RWPE2 (cell line): ENCODE results near the gene SFXN4.
A peak's percentile ranks its signal among the peaks of the same experiment; 100 is the strongest.
"Not testable (repeated sequence)": the region's sequence is repeated elsewhere in the genome, so short reads cannot be mapped to it uniquely, and the experiment has no call there.

Experiments used
- ATAC-seq: fragments of 200-7000 bp; cut with Tn5 transposase; 3 replicates; pipeline ENCODE4 v1.9.1; 2021; ENCODE audit warnings: low read depth
- DNase-seq: peaks from one replicate; pipeline ENCODE4 v3.0.0-alpha.2; 2020; ENCODE audit warnings: low spot score
- H3K27ac ChIP-seq: fragments of 450-650 bp; 2 replicates; pipeline ENCODE4 v1.5.1; 2017; ENCODE audit warnings: mild to moderate bottlenecking; ENCODE audit not compliant: poor library complexity, severe bottlenecking
- H3K27me3 ChIP-seq: fragments of 250-450 bp; sonication (Bioruptor Pico); 2 replicates; pipeline ENCODE4 v1.5.1; 2021; ENCODE audit warnings: mild to moderate bottlenecking, moderate library complexity; ENCODE audit not compliant: insufficient read depth, poor library complexity, severe bottlenecking
- H3K36me3 ChIP-seq: fragments of 250-450 bp; sonication (Bioruptor Pico); 2 replicates; pipeline ENCODE4 v1.5.1; 2020; ENCODE audit warnings: low read depth, mild to moderate bottlenecking, moderate library complexity
- H3K4me1 ChIP-seq: fragments of 250-450 bp; sonication (Bioruptor Pico); 2 replicates; pipeline ENCODE4 v1.5.1; 2021; ENCODE audit warnings: mild to moderate bottlenecking, moderate library complexity; ENCODE audit not compliant: insufficient read depth, poor library complexity, severe bottlenecking
- H3K4me3 ChIP-seq: fragments of 250-450 bp; sonication (Bioruptor Pico); 2 replicates; pipeline ENCODE4 v1.5.1; 2021; ENCODE audit warnings: mild to moderate bottlenecking, moderate library complexity; ENCODE audit not compliant: severe bottlenecking
- H3K9me3 ChIP-seq: fragments of 250-450 bp; sonication (Bioruptor Pico); 2 replicates; pipeline ENCODE4 v1.5.1; 2021; ENCODE audit warnings: mild to moderate bottlenecking, moderate library complexity; ENCODE audit not compliant: severe bottlenecking
- CTCF ChIP-seq: fragments of 450-650 bp; IDR thresholded peaks from one replicate; pipeline ENCODE4 v1.5.1; 2017; ENCODE audit warnings: mild to moderate bottlenecking, moderate library complexity; ENCODE audit not compliant: poor library complexity, severe bottlenecking

Gene SFXN4

GRCh38 chr10:119190954-119191785, 25.7 kb upstream of the SFXN4 start:
- H3K27ac ChIP-seq = peak overlapping the region; percentile 72
- no peaks in the 10 kb centered on the region for H3K27me3 ChIP-seq
- H3K4me3 ChIP-seq = no peak overlapping the region
- no peaks in the 10 kb centered on the region for H3K36me3 ChIP-seq
- no peak for TF ChIP-seq CTCF
- H3K9me3 ChIP-seq = no peaks in the 10 kb centered on the region
- DNase-seq (no peak), ATAC-seq (no peak)
- peaks cover 13% of the 10 kb centered on the region for H3K4me1 ChIP-seq

DNA sequence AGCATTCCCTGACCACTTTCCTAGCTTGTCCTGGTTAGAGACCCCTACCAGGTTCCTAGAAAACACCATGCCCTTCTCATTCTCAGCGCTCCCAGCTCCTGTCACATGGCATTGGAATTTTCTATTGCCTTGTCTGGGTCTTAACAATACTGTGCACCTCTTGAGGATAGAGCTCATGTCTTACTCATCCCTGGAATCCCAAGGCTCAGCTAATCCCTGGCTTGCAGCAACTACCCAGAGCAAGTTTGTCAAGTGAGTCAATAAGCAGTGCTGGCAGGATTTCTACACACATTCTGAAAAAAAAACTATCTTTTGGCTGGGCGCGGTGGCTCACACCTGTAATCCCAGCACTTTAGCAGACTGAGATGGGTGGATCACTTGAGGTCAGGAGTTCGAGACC, 24.8 kb upstream of the SFXN4 start:
- TF ChIP-seq CTCF = no peak
- ATAC-seq (peak; percentile 98), DNase-seq (peak; percentile 88)
- Histone ChIP-seq H3K27me3 (no peaks in the 10 kb centered on the region), H3K4me1 (peaks cover 13% of the 10 kb centered on the region), H3K27ac (peak overlapping the region; percentile 72), H3K9me3 (no peaks in the 10 kb centered on the region), H3K36me3 (no peaks in the 10 kb centered on the region), H3K4me3 (no peak overlapping the region)

- H3K27ac ChIP-seq = peak overlapping the region; percentile 72
These were observed 24.3 kb upstream of the SFXN4 start for GRCh38 chr10:119189811-119190282.

DNA sequence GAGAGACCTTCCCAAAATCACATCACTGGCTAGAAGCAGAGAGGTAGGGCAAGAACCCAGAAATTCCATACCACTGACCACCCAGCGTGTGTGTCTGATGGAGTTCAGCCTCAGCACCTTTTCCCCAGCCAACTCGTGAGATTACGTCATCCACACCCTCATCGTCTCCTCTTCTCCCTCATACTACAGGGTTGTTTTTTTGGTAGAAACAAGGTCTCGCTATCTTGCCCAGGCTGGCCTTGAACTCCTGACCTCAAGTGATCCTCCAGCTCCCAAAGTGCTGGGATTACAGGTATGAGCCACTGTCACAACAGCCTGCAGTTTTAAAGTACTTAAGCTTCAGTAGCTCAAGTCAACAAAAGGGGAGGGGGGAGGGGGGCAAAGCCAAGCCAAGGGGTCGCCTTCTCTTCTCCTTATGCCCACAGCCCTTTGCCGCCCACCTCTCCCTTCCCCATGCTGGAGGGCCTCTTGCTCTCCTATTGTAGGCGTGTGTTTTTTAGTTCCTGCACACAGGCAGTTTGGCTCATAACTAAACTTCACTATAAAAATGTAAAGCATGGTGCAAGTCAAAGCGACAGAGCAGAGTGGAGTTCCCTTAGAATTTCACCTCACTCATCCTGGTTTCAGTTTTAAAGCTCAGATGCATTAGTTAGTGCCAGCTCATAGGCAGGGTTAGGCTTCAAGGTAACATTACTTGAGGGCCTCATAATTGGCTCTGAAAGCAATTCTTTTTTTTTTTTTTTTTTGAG, 18.3 kb upstream of the SFXN4 start:
- peaks cover 3% of the 10 kb centered on the region for H3K4me1 ChIP-seq
- H3K27ac ChIP-seq = no peak overlapping the region
- H3K27me3 ChIP-seq = no peaks in the 10 kb centered on the region
- DNase-seq = no peak
- no peaks in the 10 kb centered on the region for H3K9me3 ChIP-seq
- ATAC-seq = no peak
- H3K4me3 ChIP-seq = no peak overlapping the region
- H3K36me3 ChIP-seq = no peaks in the 10 kb centered on the region
- TF ChIP-seq CTCF = no peak

More at GRCh38 chr10:119189811-119190282, 24.3 kb upstream of the SFXN4 start:
- H3K27me3 ChIP-seq = no peaks in the 10 kb centered on the region
- DNase-seq = no peak
- peaks cover 13% of the 10 kb centered on the region for H3K4me1 ChIP-seq
- no peaks in the 10 kb centered on the region for H3K36me3 ChIP-seq
- peak; percentile 7; the same call in 2 of the 3 replicates for ATAC-seq
- TF ChIP-seq CTCF = no peak
- no peak overlapping the region for H3K4me3 ChIP-seq
- H3K9me3 ChIP-seq = no peaks in the 10 kb centered on the region

GRCh38 chr10:119180850-119181400, 15.4 kb upstream of the SFXN4 start:
- H3K9me3 ChIP-seq, H3K4me1 ChIP-seq, H3K27me3 ChIP-seq, DNase-seq, ATAC-seq, H3K4me3 ChIP-seq, H3K27ac ChIP-seq: not testable (repeated sequence)
- H3K36me3 ChIP-seq = peaks cover 14% of the 10 kb centered on the region
